ENCODE results near the gene SLC27A5.

SLC27A5 gene

GRCh38 chr19:58511353-58512208 lies at the start of gene SLC27A5:
Gene SLC27A5 (minus strand): TSS chr19:58511992. CDS start chr19:58511955, 37 bp downstream.
- DNase-seq, result no peak

DNA sequence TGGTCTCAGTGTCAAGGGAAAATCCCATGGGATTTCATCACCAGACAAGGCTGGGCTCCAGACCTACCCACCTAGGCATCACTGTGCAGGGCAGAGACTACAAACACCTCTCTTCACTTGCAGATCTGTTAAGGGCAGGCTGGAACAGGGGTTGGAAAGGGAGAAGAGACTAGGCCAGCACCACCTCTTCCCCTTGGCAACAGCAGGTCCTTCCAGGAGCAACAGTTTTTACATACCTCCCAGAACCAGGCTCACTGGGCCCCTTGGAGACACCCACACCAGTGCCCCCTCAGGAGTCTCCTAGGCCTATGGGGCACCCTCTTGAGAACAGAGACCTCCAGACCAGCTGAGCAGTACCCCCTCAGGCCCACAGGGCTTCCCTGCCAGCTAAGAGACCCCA lies 49.1 kb upstream of the SLC27A5 start:
- DNase-seq, result no peak

- DNase-seq, result no peak
Observed at GRCh38 chr19:58560007-58560887, 48.5 kb upstream of the SLC27A5 start.

GRCh38 chr19:58559275-58560006 lies 47.6 kb upstream of the SLC27A5 start:
- DNase-seq, result no peak

- DNase-seq, result no peak
Observed at GRCh38 chr19:58558623-58559274, 47.0 kb upstream of the SLC27A5 start.

DNA sequence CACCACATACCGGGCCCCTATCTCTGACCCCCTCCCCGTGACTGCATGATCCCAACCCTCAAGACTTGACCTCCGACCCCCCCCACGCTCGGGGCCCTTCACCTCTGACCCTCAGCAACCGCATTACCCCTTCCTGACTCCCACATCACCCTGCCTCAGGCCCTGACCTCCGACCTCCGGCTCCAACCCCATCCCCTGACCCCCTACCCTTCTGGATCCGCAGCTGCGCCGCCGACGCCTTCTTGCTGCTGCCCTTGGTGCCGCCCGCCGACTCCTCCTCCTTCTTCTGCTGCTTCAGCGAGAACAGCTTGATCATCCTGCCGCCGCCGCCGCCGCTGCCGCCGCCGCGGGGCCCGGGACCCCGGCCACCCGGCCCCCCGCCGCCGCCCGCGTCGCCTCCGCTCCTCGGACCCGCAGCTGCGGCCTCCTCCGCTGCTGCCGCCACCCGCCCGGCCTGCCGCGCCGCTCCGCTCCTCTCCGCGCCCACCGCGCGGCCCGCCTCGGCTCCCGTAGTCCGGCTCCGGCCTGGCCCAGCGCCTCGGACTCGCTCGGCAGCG lies 46.4 kb upstream of the SLC27A5 start, which contains the start of gene UBE2M:
TSS of gene UBE2M (minus strand) at position 546 of the 557 bp plus-strand sequence. CDS start at position 316, 230 bp downstream.
- no peak for DNase-seq

DNA sequence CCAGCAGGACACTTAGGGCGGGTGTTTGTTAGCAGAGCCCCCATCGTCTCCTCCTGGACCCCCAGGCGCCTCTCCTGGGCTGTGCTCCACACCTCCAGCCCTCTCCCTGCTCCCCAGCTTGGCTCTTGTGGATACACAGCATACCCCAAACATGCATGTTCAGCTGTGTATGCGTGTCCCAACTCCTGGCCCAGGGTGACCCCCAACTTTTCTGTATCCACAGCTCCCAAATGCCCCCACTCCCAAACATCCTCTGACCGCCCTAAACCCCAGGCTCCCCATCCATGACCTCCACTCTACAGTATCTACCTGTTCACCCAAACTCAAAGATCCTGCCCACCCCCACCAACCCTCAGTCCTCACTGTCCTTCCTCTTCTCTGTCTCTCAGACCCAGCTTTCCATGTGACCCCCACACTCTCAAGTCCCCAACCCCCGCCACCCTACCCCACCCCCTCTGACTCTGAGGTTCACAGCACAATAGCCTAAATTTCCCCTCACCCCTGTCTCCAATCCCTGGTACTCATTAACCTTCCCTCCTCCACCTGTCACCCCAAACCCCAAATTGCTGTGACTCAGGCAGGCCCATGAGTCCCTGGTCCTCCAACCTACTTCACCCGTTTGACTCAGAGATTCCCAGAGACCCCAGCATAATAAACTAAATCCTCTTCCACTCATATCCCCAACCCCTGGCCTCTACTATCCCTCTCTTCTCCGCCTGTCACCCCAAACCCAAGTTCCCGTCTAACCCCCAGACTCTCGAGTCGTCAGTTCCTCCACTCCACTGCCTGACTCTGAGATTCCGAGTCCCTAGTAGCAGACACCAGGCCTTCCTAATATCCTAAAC lies 45.7 kb upstream of the SLC27A5 start:
- no peak for DNase-seq

- no peak for DNase-seq
Observed at GRCh38 chr19:58556622-58557220, 44.9 kb upstream of the SLC27A5 start.

GRCh38 chr19:58555920-58556621 lies 44.3 kb upstream of the SLC27A5 start:
- DNase-seq, result no peak

- DNase-seq, result no peak
Observed at GRCh38 chr19:58555369-58555885, 43.6 kb upstream of the SLC27A5 start.

DNA sequence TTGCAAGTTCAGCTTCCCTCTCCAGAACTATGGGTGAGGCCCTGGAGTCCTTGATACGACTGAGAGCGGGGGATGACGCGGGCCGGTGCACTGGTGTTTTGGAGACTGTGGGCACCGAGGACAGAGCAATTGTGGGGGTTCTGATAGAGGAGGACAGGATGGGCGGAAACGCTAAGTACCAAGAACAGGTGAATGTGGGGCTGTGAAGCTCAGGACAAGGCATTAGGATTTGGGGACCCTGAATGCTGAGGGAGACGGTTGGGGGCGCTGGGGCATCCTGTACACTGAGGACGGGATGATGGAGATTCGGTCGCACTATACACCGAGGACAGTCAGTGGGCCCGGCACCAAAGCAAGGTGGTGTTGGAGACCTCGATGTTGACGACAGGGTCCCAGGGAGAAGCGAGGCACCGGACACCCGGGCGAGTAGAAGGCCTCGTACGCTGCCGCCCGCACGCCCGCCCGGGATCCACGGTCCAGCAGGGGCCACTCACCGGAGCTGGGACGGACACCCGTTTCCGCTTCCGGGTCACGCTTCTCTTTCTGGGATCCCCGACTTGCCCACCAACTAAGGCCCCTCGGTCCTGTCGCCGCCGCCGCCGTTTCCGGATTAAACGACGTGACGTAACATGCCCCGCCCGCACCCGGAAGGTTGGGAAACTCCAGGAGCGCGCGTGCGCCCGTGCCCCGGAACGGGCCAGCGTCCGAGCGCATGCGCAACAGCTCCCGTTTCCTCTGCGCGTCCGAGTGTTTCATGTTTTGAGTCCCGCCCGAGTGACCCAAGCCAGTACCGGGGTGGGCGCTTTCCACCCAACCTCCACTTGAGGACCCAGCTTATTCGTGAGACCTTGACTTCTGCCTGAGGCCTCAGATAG lies 42.9 kb upstream of the SLC27A5 start, which contains the start of gene CHMP2A:
TSS of gene CHMP2A (minus strand) at position 612 of the 875 bp plus-strand sequence. CDS start 893 bp downstream, outside the sequence.
- DNase-seq, result no peak

DNA sequence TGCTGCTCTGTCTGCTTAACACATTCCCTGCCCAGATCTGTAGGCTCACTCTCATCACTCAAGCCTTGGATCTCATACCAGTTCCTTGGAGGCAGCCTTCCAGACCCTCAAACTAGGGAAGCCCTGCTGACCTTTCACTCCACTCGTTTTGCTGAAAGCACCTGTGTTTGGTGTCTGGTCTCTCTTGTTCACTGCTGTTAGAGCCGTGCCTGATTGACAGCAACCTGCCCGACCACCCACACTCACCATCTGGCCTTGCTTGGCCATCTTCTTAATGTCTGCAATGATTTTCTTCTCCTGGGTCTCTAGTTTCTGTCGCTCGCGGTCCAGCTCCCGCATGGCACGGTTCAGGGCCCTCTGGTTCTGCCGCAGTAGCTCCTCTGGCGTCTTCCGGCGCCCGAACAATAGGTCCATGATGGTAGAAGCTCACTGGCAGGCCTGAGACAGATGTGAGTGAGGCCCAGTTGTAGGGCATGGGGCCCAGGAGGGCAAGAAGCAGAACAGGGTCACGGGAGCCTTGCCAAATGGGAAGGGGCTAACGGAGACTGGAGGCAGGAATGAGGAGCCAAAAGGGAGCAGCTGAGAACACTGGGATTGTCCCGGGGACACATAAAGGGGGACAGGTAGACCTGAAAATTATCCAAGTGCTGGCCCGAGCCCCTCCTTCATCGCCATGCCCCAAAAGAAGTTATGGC lies 42.2 kb upstream of the SLC27A5 start:
- DNase-seq, result no peak

- no peak for DNase-seq
Observed at GRCh38 chr19:58552655-58553054, 40.9 kb upstream of the SLC27A5 start.

DNA sequence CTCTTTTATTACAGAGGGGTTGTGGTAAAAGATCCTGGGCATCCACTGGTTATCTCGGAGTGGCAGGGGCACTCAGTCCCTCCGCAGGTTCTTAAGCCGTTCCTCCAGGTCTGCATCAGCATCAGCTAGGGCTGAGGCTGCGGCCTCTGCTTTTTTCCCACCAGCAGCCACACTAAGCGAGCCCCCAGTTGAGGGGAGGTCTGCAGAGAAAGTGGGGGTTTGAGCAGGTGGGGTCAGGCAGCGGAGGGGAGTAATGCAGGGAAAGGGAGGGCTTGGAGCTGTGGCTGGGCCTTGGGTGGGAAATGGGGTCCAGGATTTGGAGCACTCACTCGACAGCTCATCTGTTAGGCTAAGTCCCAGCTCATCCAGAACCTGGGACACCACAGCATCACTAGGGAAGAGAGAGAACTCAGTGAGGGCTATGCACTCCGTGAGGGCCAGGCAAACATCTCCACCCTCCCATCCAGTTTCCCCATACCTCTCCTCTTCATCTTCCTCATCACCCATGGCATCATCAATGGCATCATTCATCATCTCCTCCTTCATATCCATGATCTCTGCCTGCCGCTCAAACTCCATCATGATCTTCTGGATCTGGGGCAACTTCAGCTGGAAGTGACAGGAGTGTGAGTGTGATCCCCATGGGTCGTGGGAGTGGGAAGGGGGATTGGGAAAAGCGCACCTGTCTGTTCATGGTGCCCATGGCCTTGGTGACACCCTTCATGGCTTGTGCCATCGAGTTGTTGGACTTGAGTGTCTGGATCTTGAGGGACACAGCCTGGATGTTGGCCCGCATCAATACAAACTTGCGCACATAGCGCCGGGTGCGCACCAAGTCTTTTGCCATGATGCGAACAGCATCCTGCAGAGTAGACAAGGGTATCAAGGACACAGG lies 40.0 kb upstream of the SLC27A5 start:
- DNase-seq, result no peak

DNA sequence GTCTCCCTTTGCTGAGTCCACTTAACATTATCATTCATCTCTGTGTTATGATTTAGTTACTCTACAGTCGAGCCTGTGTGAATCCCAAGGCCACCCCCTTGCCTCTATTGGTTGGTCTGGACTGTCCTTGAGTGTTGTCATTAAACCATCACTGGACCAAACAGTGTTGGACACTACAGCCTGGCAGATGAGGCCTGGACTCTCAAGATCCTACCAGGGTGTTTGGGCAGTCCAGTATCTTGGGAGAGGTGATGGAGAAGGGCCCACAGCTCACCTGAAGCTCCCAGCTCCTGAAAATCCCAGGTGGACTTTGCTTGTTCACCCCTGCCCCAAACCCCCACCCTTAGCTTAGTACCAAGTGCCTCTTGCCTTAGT lies 39.3 kb upstream of the SLC27A5 start:
- no peak for DNase-seq

DNA sequence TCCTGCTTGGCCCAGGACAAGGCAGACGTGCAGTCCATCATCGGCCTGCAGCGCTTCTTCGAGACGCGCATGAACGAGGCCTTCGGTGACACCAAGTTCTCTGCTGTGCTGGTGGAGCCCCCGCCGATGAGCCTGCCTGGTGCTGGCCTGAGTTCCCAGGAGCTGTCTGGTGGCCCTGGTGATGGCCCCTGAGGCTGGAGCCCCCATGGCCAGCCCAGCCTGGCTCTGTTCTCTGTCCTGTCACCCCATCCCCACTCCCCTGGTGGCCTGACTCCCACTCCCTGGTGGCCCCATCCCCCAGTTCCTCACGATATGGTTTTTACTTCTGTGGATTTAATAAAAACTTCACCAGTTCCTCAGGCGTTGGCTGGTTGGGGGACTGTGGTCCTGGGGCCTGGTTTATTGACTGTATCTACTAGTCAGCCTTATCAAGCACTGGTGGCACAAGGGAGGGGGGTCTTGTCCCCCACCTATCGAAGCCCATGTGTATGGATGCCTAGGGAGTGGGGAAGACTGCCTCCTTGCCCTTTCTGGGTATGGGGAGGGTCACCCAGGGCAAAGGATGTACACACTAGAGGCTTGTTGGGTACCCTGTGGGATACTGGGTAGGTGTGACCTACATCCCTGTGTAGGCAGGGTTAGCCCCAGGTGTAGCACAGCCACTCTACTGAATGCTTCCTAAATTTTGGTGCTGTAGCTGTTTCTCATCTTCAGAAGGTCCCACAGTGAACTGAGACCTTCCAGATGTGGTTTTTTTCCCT lies 38.8 kb upstream of the SLC27A5 start:
- no peak for DNase-seq
